HepG2 (cell line): Measurements from ENCODE around the gene ENPP7. TPM values are rescaled to one million over a fixed set of nuclear protein-coding genes. Genes with fewer than 3 reads are reported as not detected.

Experiments
- CEBPB ChIP-seq: IDR thresholded peaks from 2 replicates; pipeline ENCODE4 v1.6.1; 2011; ENCODE audit warnings: low read depth, low read length, improper control_type of control experiment, borderline replicate concordance
- FOXO1 ChIP-seq: sonication (generic); formaldehyde crosslinking; IDR thresholded peaks from 2 replicates; pipeline ENCODE4 v1.4.0; 2020; ENCODE audit warnings: missing genetic modification reagents
- GFI1 ChIP-seq: sonication (generic); formaldehyde crosslinking; IDR thresholded peaks from 2 replicates; pipeline ENCODE4 v1.5.0; 2020; ENCODE audit warnings: missing genetic modification reagents, mild to moderate bottlenecking, borderline replicate concordance
- ISL2 ChIP-seq: sonication (generic); formaldehyde crosslinking; IDR thresholded peaks from 2 replicates; pipeline ENCODE4 v1.5.0; 2020; ENCODE audit warnings: missing genetic modification reagents
- KDM3A ChIP-seq: IDR thresholded peaks from 2 replicates; pipeline ENCODE4 v1.6.1; 2018; ENCODE audit warnings: low read depth, missing compliant biosample characterization
- KLF13 ChIP-seq: sonication (generic); formaldehyde crosslinking; IDR thresholded peaks from 2 replicates; pipeline ENCODE4 v1.4.0; 2020; ENCODE audit warnings: mild to moderate bottlenecking, missing genetic modification reagents
- MATR3 ChIP-seq: sonication (generic); formaldehyde crosslinking; IDR thresholded peaks from 2 replicates; pipeline ENCODE4 v1.4.0; 2020; ENCODE audit warnings: missing genetic modification reagents
- MYNN ChIP-seq: sonication (generic); formaldehyde crosslinking; IDR thresholded peaks from 2 replicates; pipeline ENCODE4 v1.4.0; 2020; ENCODE audit warnings: mild to moderate bottlenecking, low read depth, missing genetic modification reagents
- SALL2 ChIP-seq: sonication (generic); formaldehyde crosslinking; IDR thresholded peaks from 2 replicates; pipeline ENCODE4 v1.8.1; 2023; ENCODE audit warnings: mild to moderate bottlenecking, missing genetic modification reagents, inconsistent platforms
- SMARCE1 ChIP-seq: fragments of 450-650 bp; IDR thresholded peaks from 2 replicates; pipeline ENCODE4 v1.6.1; 2017; ENCODE audit warnings: borderline replicate concordance
- SMYD3 ChIP-seq: sonication (generic); formaldehyde crosslinking; IDR thresholded peaks from 2 replicates; pipeline ENCODE4 v1.8.1; 2023; ENCODE audit warnings: mild to moderate bottlenecking, missing genetic modification reagents
- TAF1 ChIP-seq: sonication (generic); formaldehyde crosslinking; IDR thresholded peaks from 2 replicates; pipeline ENCODE4 v1.4.0; 2020; ENCODE audit warnings: missing genetic modification reagents
- TBX3 ChIP-seq: fragments of 450-650 bp; IDR thresholded peaks from 2 replicates; pipeline ENCODE4 v1.6.1; 2017; ENCODE audit warnings: antibody characterized with exemption, mild to moderate bottlenecking, inconsistent platforms, borderline replicate concordance
- U2AF2 ChIP-seq: fragments of 200-400 bp; formaldehyde crosslinking; IDR thresholded peaks from 2 replicates; pipeline ENCODE4 v1.6.1; 2017; ENCODE audit warnings: low read depth, mild to moderate bottlenecking, low read length
- XRCC5 ChIP-seq: fragments of 200-400 bp; formaldehyde crosslinking; optimal IDR thresholded peaks from 2 replicates; pipeline ENCODE3; 2017; ENCODE audit warnings: mild to moderate bottlenecking, low read length
- ZFAT ChIP-seq: sonication (generic); formaldehyde crosslinking; conservative IDR thresholded peaks from 2 replicates; pipeline ENCODE4 v1.8.1; 2023; ENCODE audit warnings: missing genetic modification reagents, inconsistent platforms
- ZFYVE20 ChIP-seq: sonication (generic); formaldehyde crosslinking; IDR thresholded peaks from 2 replicates; pipeline ENCODE4 v1.8.0; 2023; ENCODE audit warnings: low read depth, mild to moderate bottlenecking, moderate library complexity, missing genetic modification reagents, borderline replicate concordance
- ZNF230 ChIP-seq: sonication (generic); formaldehyde crosslinking; IDR thresholded peaks from 2 replicates; pipeline ENCODE4 v1.4.0; 2020; ENCODE audit warnings: mild to moderate bottlenecking, missing genetic modification reagents
- ZNF274 ChIP-seq: sonication (generic); formaldehyde crosslinking; IDR thresholded peaks from 2 replicates; pipeline ENCODE4 v1.5.1; 2020; ENCODE audit warnings: mild to moderate bottlenecking, missing genetic modification reagents
- ZNF354B ChIP-seq: sonication (generic); formaldehyde crosslinking; IDR thresholded peaks from 2 replicates; pipeline ENCODE4 v1.8.0; 2022; ENCODE audit warnings: mild to moderate bottlenecking, missing genetic modification reagents
- ZNF556 ChIP-seq: sonication (generic); formaldehyde crosslinking; IDR thresholded peaks from 2 replicates; pipeline ENCODE4 v1.4.0; 2020; ENCODE audit warnings: mild to moderate bottlenecking, missing genetic modification reagents, borderline replicate concordance
- ZNF598 ChIP-seq: sonication (generic); formaldehyde crosslinking; IDR thresholded peaks from 2 replicates; pipeline ENCODE4 v1.5.1; 2020; ENCODE audit warnings: mild to moderate bottlenecking, missing genetic modification reagents, borderline replicate concordance
- ZNF790 ChIP-seq: sonication (generic); formaldehyde crosslinking; IDR thresholded peaks from 2 replicates; pipeline ENCODE4 v1.8.0; 2022; ENCODE audit warnings: missing genetic modification reagents, mild to moderate bottlenecking, borderline replicate concordance
- ZSCAN25 ChIP-seq: sonication (generic); formaldehyde crosslinking; IDR thresholded peaks from 2 replicates; pipeline ENCODE4 v1.8.0; 2022; ENCODE audit warnings: mild to moderate bottlenecking, missing genetic modification reagents
- ZSCAN9 ChIP-seq: IDR thresholded peaks from 2 replicates; pipeline ENCODE4 v1.6.1; 2016; ENCODE audit warnings: borderline replicate concordance
- polyA plus RNA-seq, 8 experiments: library from polyadenylated mRNA; depleted of rRNA in 3 of 8; stranded (reverse) in 7 of 8; unstranded in 1 of 8; fragments of >200 nt; fragmentation: Illumina TruSeq in 4 of 8; extraction: Trizol in 4 of 8; gene quantifications; 2 replicates each; pipeline versions ENCODE4 v1.2.1 to v1.2.3, GENCODE V29; 2011 to 2016; ENCODE audit warnings: low read depth in 4 of 8, missing spikeins in 1 of 8, mixed read lengths in 1 of 8; ENCODE audit not compliant: insufficient read depth in 1 of 8
- total RNA-seq, 5 experiments: library from RNA; depleted of rRNA; stranded (reverse); fragments of >200 nt; fragmentation: Illumina TruSeq; extraction: Trizol; gene quantifications; 2 replicates each; pipeline ENCODE4 v1.2.3, GENCODE V29; 2016; ENCODE audit warnings: low read depth in 1 of 5
- TF ChIP-seq, protein P1 (sequence below): IDR thresholded peaks from 2 replicates; pipeline ENCODE4 v1.6.1; 2016; ENCODE audit warnings: low read depth
- TF ChIP-seq, protein P2 (sequence below): sonication (generic); formaldehyde crosslinking; conservative IDR thresholded peaks from 2 replicates; pipeline ENCODE4 v1.8.0; 2022; ENCODE audit warnings: missing genetic modification reagents
- TF ChIP-seq, protein P3 (sequence below): sonication (generic); formaldehyde crosslinking; IDR thresholded peaks from 2 replicates; pipeline ENCODE4 v1.4.0; 2020; ENCODE audit warnings: missing genetic modification reagents

Gene ENPP7
- total and polyA plus RNA-seq, 2 of the 13 experiments (the other 11 are each of a cell fraction or from before 2014, with no cell fraction given), result 1.1 to 2.2 TPM

DNA sequence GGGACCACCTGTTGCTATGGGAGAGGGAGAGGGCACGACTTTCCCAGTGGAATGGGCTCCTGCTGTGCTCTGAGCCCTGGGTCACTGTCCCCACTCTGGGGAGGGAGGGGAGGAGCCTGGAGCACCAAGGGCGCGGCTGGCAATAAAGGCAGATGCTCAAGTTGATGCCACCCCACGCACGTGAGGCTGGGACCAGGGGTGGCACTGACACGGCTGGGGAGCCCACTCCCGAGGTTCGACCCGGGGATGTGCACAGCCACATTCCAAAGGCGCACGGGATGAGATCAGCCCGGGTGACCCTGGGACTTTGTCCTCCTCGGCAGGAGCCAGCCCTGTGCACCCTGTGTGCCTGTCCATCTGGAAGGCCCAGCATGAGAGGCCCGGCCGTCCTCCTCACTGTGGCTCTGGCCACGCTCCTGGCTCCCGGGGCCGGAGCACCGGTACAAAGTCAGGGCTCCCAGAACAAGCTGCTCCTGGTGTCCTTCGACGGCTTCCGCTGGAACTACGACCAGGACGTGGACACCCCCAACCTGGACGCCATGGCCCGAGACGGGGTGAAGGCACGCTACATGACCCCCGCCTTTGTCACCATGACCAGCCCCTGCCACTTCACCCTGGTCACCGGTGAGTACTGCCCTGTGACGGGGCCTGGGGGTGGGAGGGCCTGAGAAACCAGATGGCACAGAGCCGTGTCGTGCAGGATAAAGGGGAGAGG is at the start of gene ENPP7 (continued):
- TF ChIP-seq, protein P1, sequence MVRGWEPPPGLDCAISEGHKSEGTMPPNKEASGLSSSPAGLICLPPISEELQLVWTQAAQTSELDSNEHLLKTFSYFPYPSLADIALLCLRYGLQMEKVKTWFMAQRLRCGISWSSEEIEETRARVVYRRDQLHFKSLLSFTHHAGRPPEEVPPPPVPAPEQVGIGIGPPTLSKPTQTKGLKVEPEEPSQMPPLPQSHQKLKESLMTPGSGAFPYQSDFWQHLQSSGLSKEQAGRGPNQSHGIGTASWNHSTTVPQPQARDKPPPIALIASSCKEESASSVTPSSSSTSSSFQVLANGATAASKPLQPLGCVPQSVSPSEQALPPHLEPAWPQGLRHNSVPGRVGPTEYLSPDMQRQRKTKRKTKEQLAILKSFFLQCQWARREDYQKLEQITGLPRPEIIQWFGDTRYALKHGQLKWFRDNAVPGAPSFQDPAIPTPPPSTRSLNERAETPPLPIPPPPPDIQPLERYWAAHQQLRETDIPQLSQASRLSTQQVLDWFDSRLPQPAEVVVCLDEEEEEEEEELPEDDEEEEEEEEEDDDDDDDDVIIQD (CRISPR knock-in tag), result no peak
- TF ChIP-seq ZSCAN25 (CRISPR knock-in tag) (no peak), MYNN (CRISPR knock-in tag) (no peak), ZNF556 (CRISPR knock-in tag) (peak; percentile 29; the same call in 1 of the 2 replicates), TAF1 (CRISPR knock-in tag) (no peak), U2AF2 (no peak), MATR3 (no peak), FOXO1 (CRISPR knock-in tag) (no peak; the same call in 1 of the 2 replicates), ZNF790 (CRISPR knock-in tag) (no peak), ZSCAN9 (CRISPR knock-in tag) (no peak), ZNF230 (CRISPR knock-in tag) (no peak), SMARCE1 (no peak), ZFYVE20 (CRISPR knock-in tag) (no peak), ISL2 (CRISPR knock-in tag) (no peak), ZNF598 (0 out of 2 replicates have a peak, but pooled peaks have one; percentile 66), SMYD3 (CRISPR knock-in tag) (no peak), SALL2 (CRISPR knock-in tag) (0 out of 2 replicates have a peak, but pooled peaks have one; percentile 14), TBX3 (no peak), ZNF274 (0 out of 2 replicates have a peak, but pooled peaks have one; percentile 70), CEBPB (no peak), KDM3A (CRISPR knock-in tag) (no peak; the same call in 1 of the 2 replicates), GFI1 (0 out of 2 replicates have a peak, but pooled peaks have one; percentile 50), XRCC5 (no peak), ZNF354B (CRISPR knock-in tag) (no peak), ZFAT (CRISPR knock-in tag) (no peak), KLF13 (CRISPR knock-in tag) (no peak)
- TF ChIP-seq, protein P2, sequence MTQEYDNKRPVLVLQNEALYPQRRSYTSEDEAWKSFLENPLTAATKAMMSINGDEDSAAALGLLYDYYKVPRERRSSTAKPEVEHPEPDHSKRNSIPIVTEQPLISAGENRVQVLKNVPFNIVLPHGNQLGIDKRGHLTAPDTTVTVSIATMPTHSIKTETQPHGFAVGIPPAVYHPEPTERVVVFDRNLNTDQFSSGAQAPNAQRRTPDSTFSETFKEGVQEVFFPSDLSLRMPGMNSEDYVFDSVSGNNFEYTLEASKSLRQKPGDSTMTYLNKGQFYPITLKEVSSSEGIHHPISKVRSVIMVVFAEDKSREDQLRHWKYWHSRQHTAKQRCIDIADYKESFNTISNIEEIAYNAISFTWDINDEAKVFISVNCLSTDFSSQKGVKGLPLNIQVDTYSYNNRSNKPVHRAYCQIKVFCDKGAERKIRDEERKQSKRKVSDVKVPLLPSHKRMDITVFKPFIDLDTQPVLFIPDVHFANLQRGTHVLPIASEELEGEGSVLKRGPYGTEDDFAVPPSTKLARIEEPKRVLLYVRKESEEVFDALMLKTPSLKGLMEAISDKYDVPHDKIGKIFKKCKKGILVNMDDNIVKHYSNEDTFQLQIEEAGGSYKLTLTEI (CRISPR knock-in tag), result no peak
- TF ChIP-seq, protein P3, sequence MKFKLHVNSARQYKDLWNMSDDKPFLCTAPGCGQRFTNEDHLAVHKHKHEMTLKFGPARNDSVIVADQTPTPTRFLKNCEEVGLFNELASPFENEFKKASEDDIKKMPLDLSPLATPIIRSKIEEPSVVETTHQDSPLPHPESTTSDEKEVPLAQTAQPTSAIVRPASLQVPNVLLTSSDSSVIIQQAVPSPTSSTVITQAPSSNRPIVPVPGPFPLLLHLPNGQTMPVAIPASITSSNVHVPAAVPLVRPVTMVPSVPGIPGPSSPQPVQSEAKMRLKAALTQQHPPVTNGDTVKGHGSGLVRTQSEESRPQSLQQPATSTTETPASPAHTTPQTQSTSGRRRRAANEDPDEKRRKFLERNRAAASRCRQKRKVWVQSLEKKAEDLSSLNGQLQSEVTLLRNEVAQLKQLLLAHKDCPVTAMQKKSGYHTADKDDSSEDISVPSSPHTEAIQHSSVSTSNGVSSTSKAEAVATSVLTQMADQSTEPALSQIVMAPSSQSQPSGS, result no peak
